Activated gamma-delta T cell treated with anti-CD3 and anti-CD28 coated beads, Interleukin-2, amount 50 U/mL, for 16 hours (primary cell): ENCODE data around the gene NFIX.

Source experiments
- DNase-seq: peaks from one replicate; pipeline ENCODE4 v3.0.0-alpha.2; 2020; ENCODE audit warnings: low read depth

Gene NFIX

DNA sequence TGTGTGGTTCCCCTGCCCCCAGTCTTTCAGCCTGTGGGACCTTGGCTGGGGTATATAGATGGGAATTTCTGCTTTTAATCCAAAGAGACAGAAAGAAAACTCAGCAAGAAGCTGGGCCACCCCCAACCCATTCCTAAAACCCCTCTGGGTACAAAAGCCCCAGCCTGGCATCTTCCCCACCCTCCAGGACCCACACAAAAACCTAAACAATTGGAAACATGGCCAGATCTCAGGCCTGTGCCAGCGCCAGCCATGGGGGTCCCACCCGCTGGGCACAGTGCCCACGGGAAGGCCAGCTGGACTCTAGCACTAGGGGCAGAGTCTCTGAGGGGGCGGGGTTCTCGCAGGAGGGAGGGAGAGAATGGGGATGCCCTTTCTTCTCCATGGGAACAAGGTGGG is 98.8 kb downstream of the NFIX start:
- DNase-seq = no peak

DNA sequence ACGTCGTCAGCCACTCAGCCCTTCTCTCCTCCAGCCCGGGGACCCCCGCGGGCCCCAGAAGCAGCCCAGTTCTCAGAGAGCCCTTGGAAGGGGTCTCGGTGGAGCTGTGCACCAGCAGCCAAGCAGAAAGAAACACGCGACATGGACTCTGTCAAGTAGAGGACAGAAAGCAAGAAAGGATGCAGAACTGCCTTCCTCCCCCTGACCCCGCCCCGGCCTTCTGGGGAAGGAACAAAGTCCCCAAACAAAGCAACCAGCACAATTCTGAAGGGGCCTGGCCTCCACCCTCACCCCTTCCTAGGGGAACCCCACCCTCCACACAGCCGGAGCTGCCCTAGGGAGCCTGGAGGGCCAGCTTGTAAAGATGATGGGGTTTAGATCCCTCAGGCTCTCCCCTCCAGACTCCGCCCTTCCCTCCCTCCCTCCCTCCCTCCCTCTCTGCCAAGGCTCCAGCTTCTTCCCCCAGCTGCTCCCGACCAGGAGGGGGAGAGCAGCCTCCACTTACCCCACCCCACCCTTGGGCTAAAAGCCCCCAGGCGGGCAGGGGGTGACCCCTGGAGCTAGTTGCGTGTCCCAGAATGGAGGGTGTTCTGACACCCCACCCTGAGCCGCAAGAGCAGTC is 99.6 kb downstream of the NFIX start:
- DNase-seq = no peak

DNA sequence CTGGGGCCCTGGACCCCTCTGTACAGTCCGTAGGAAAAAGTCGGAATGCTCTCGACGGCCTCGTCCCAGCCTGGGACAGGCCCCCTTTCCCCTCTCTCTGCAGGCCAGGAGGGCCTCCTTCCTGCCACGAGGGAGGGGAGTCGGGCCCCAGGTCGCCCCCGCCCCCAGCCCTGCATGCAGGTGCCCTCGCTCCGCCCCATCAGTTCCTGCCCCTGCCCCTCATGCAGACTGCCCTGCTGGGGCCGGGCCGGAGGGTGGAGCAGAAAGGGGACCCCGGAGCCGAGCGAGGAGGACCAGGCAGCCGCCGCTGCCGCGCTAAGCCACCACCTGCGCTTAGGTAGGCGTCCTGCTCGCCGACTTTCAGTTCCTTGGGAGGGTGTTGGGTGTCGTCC is 100.1 kb downstream of the NFIX start:
- DNase-seq = no peak

DNA sequence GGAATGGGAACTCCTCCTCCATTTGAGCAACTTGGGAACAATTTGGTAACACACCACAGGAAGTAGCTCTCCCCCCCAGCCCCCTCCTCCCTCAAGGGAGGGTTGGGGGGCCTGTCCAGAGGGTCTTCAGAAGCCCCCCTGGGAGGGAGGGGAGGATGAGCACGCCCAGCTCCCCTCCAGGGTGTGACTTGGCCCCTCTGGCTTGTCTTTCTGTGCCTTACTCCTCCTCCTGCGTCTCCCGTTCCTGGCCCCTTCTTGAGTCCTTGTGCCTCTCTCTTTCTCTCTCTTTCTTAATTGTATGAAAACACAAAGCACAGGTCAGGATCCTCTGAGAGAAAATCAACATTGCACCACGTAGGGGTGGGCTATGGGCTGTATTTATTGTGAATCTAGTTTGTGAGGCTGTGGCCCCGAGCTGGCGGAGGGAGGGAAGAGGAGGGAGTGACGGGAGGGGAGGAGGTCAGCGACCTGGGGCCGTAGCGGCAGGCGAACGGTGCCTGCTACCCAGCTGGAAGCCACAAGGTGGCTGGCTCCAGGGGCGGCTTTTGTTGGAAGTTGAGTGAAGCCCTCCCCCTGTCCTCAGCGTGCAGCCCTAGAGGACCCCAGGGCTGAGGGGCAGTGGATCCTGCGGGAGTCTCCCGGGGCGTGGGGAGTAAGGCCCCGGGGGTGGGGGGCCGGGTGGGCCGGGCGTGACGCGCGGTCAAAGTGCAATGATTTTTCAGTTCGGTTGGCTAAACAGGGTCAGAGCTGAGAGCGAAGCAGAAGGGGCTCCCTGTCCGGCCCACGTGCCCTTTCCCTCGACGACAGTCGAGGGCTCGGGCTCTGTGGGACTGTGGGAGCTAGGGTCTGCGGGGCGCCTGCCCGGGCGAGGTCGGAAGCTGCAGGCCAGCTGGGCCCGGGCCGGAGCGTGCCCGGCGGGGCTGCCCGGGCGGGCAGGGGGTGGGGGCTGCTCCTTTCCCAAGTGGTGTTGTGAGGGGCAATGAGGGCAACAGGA is 101.0 kb downstream of the NFIX start:
- no peak for DNase-seq

DNA sequence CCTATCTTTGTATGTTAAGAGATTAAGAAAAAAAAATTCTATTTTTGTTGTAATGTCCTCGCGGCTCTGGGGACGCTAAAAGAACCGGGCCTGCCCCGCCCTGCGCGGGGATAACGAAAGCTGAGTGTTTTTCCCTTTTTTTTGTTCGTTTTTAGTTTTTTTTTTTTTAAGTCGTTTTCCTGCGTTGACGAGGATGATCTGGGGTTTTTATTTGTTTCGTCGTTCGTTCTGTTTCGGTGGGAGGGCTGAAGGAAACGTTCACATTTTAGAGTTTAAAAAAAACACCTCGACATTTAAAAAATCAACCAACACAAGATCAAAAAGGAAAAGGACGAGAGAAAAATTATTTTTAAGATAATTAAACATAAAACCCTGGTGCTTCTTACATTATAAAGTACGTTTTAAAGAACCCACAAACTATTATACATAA is 101.8 kb downstream of the NFIX start:
- no peak for DNase-seq

DNA sequence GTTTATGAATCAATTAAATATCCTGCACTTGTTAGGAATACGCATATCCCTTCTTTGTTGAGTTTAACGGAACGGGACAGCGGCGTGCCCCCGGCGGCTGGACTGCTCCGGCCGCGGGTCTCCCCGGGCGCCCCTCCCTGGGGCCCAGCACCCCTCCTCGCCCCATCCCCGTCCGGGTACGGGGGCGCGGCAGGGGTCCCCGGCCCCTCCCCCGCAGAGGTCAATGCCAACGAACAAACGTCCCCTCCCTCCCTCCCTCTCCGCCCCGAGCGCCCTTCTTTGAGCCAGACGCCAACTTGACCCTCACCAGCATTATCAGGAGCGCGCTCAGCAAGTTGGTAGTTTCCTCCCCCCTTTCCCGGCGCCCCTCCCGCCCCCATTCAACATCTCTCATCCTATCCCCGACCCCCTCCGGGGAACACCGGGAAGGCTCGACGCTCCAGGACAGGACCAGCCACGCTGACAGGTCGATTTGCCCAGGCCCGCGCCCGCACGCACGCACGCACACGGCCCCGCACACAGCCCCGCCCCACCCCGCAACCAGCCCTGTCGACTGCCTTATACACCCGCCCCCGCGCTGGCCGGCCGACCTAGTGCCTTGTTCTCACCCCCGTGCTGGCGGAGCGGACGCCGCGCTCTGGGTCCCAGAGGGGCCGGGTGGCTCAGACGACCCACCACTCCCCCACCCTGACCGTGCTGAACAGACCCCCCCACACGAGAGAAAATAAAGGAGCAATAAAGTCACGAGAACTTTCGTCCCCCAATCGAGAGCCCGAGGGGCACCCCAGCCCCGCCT is 102.4 kb downstream of the NFIX start:
- no peak for DNase-seq

DNA sequence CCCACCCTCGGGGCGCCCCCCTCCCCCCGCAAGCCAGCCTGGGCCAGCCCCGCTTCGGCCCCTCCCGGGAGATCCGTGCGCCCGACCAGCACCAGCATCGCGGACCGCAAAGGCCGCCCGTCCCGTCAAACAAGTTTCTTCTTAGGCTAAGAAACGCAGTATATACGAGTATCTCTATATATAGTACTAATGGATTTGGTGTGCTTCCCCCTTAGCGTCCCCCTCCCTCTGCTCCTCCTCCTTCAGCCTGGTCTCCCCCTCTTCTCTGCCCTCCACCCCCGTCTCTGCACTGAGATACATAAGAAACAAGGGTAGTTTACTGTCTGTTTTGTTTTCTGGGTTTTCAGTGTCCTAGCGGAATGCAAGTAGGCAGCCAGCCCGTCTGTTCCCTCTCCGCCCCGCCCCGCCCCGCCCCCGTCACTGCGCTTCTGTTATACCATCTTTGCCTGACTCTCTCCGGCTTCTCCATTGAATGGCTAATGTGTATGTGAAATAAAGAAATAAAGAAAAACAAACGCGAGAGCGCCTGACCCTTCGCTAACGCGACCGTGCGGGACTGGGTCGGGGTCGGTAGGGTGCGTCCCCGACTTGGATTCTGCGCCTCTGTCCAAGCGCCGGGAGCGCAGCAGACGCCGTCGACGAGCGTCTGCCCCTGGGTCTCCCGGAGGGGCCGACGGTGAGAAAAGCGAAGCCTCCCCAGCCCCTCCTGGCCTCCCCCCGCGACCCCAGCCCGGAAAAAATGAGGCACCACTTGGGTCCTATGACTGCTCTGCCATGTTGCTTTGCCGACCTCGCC is 103.2 kb downstream of the NFIX start:
- DNase-seq = no peak

DNA sequence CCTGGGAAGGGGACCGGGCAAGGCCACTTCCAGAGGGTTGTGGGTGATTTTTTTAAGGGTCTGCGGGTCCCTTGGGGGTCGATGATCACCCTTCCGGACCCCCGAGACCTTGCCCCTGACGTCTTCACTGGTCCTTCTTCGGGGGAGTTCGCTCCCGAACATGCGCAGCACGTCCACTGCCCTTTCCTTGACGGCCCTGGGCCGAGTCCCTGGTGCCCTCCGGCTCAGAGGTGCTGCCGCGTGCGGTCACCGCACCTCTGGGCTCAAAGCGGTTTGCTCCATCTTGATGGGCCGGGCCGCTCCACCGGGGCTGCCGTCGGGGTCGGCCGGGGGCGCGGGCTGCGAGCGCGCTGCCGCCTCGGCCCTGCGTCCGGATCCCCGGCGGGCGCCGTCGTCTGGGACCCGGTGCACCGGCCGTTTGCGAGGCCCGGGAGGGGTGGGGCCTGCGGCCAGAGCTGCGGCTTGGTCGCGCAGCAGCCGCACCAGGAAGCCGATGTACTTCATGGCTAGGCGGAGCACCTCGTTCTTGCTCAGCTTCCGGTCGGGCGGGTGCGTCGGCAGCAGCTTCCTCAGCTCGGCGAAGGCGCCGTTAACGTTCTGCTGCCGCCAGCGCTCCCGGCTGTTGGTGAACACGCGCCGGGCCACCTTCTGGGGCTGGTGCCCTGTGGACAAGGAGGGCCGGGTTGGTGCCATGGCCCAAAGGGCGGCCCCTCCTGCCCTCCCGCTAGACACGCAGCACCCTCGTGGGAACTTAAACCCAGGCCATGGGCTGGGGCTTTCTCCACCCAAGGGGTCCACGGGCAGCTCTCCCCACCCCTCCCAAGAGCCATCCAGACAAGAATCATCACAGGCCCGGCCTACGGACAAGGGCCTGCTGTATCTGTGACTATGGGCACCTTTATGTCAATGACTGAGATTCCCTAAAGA is 104.1 kb downstream of the NFIX start:
- peak; percentile 58 for DNase-seq

DNA sequence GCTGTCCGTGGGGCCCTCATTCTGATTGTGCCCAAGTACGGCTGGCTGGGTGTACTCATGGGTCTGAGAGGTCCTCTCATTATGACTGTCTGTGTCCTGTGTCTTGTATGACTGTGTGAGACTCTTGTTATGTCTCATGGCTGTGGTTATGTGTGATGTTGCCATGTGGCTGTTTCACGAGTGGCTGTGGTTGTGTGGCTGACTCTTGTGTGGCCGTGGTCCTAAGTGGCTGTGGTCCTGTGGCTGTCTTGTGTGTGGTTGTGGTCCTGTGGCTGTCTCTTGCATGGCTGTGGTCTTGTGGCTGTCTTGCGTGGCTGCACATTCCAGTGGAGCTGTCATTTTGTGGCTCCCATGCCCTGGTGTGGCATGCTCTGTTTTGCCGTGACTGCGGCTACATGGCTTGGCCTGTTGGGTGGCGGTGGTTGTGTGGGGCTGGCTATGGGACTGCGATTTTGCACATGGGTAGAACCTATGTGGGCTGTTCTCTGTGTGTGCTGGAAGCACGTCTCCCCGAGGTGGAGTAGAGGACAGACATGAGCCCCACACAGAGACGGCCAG is 104.8 kb downstream of the NFIX start:
- DNase-seq = peak; percentile 51

DNA sequence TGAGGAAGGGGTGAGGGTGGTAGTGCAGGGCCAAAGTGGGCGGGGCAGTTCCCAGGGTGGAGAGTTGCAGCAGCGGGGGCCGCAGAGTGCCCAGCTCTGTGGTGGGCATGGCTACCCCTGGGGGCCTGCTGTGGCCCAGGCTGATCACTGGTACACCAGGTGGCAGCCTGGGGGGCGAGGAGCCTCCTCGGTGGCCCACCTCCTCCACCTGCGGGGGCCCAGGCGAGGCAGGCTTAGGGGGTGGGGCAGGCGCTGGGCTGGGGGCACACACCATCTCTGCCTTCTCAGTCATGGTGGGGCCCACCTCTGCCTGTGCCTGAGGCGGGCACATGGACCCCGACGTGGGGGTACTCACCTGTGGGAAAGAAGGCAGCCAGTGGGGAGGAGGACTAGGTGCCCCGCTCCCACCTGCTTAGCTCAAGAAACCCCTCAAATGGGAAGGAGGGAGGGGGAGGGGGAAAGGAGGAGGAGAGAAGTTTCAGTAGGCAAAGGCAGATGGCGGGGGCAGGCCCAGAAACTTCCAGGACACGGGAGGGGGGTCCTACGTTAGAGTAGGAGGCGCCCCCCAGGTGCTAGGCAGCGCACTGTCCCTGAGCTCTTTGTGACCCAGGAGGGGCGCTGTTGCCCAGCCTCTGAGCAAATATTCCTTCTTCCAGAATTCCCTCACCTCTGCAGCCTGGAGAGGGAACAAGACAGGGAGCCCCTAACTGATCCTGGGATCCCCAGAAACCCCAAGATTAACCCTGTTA is 105.7 kb downstream of the NFIX start:
- DNase-seq = no peak

DNA sequence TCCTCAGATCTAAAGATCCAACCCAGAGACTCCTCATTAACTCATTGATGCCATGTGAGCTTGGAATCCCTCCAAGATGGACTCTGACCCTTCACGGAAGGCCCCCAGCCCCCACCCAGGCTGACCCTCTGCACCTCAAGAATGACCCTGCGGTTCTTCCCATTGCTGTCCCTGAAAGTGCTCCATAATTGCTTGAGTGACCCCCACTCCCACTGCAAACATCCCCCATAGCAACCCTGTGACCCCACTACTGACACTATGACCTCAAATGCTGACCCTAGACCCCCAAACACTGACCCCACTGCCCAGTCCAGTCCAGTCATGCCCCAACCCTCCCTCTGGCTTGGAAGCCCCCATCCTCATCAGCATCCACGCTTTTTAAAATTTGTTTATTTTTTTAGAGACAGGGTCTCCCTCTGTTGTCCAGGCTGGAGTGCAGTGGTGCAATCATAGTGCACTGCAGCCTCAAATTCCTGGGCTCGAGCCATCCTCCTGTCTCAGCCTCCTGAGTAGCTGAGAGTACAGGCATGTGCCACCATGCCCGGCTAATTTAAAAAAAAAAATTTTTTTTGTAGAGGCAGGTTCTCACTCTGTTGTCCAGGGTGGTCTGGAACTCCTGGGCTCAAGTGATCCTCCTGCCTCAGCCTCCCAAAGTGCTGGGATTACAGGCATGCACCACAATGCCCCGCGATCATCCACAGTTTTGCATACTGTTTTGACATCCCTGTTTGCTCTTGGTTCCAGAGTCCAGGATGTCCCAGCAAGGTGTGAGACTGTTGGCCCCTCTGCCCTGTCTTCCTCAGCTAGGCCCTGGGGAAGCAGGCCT is 106.5 kb downstream of the NFIX start:
- DNase-seq = no peak

DNA sequence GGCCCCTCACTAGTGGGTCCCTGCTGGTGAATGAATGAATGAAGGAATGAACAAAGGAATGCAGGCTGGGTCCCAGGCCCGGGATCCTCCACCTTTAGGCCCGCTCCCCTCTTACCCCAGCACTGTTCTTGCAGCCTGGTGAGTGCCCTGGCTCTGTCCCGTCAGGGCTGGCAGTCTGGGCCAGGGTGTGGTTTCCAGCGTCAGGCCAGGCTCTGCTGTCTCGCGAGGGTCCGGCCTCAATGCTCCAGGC is 107.1 kb downstream of the NFIX start:
- no peak for DNase-seq

DNA sequence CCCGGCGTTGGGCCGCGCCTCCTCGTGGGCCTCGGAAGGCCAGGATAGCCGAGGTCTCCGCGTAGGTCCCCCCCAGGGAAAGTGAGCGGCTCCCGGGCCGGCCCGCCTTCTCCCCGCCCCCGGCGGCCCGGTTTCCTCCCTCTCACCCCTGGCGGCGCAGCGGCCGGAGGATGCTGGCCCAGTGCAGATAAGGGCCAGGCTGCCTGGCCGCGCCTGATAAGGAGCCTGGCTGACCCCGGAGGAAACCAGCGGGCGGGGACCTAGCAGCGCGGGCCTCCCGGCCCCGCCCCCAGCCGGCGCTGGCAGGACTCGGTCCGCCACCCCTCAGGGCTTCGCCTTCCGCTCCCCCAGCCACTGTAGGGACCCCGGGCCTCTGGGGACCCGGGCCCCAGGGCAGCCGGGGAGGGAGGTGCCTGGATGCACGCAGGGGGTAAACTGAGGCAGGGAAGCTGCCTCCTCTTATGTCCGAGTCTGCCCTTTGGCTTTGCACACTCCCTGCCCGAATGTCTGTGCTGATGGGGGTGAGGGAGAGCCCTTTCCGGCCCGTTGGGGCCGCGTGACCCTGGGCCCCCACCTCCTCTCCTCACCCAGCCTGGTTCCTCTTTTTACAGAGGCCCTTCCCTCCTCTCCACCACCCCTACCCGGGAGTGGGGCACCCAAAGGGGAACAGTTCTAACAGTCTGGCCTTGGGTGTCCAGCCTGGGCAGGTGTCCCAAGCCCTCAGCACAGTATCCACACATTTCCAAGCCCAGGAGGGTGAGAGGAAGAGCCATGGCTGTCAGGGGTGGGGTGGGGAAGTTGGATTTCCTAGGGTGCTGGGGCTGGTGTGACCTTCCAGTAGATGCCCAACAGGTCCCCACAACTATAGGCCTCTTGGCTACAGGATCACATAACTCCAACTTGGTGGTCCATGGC is 107.6 kb downstream of the NFIX start, which contains the start of gene LYL1:
LYL1 (minus strand) TSS at position 193 of the 915 bp plus-strand sequence. CDS start 1,687 bp downstream, outside the sequence.
- no peak for DNase-seq

DNA sequence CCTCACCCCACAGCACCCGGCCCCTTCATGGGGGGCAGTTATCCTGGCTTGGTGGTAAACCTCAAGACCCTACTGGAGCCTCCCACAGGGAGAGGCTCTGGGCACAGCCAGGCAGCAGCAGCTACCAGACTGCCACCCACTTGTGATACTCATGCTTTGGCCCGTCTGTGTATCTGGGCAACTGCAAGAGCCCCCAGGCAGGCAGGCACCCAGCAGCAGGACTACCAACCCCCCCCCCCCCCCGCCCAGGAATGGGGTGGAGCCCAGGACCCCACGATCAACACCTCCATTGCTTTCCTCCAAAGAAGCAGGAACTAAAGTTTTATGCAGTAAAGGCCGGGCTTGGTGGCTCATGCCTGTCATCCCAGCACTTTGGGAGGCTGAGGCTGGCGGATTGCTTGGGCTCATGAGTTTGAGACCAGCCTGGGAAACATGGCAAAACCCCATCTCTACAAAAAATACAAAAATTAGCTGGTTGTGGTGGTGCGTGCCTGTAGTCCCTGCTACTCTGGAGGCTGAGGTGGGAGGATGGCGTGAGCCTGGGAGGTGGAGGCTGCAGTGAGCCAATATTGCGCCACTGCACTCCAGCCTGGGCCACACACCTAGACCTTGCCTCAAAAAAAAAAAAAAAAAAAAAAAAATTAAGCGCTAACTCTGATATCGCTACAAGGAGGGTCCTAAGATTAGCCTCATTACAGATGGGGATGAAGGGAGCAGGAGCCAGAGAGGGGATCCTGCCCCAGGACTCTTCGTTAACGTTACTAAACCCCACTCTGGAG is 108.5 kb downstream of the NFIX start:
- no peak for DNase-seq

DNA sequence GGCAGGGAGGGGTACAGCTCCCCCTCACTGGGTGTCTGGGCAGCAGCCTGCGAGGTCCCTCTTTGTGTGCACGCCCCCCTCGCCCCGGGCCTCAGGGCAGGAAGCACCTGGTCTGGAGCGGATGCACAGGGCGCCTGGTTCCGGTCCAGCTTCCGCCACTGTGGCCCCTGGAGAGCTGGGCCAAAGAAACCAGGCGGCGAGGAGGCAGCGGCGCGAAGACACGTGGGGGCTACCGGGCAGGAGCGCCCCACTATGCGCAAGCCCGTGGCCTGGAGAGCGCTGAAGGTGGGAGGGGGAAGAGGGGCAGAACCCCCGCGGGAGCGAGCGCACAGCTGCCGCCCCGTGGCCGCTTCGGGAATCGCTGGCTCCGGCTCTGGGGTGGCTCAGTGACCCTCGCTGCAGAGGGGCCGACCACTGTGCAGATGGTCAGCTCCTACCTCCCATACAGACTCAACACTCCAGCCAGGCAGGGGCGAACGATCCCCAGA is 109.1 kb downstream of the NFIX start:
- peak; percentile 50 for DNase-seq

DNA sequence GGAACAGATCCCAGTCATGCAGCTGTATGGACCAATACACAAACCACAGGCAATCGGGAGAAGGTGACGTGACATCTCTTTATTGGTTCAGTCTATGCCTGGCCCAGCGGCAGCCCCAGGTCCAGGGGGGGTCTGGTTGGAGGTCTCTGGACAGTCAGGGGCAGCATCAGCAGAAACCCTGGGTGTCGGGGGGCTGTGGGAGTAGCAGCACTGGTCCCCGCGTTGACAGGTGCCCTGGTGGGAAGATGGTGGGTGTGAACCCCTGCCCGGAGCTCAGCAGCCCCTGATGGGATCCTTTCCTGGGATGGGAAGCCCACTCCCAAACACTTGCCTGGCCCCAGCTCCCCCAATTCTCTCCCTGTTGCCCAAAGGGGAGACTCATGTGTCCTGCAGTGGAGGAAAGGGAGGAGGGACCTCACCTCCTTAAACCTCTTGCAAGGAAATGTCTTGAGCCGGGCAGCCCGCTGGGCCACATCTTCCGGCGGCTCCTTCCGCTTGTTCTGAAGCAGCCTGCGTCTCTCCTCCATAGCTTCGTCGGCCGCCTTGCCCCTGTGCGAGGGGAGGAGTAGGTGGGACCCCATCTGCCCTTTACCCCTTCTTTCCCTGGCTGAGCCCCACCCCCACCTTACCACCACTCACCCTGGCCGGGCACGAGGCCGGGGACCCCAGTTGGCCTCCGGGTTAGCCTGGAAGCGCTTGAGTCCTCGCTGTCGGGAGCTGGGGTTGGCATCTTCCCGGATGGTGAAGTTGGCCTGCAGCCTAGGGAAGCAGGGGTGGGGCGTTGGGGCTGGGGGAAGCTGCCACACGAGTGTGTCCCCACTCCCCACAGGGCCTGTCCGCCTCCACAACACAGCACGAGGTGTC is 109.8 kb downstream of the NFIX start:
- no peak for DNase-seq
